Measurements from ENCODE around the gene CBX8.

DNA sequence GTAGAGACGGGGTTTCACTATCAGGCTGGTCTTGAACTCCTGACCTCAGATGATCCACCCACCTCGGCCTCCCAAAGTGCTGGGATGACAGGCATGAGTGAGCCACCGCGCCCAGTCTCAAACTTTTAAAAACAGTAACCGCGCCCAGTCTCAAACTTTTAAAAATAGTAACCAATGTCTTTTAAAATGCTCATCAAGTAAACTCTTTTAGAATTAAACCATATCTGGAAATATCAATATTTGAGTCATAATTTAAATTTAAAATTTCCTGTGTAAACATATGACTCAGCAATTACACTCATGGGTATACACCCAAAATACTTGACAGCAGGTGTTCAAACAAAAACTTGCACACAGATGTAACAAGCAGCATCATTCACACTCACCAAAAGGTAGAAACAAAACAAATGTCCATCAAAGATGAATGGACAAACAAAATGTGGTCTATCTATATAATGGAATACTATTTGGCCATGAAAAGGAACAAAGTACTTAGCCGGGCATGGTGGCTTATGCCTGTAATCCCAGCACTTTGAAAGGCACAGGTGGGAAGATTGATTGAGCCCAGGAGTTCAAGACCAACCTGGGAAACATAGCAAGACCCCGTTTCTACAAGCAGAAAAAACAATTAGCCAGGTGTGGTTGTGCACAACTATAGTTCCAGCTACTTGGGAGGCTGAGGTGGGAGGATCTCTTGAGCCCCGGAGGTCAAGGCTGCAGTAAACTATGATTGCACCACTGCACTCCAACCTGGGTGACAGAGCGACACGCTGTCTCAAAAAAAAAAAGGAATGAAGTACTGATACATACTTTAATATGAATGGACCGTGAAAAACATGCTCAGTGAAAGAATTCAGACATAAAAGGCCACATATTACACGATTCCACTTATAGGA is 46.0 kb downstream of the CBX8 start:
- TF ChIP-seq POLR2A (IDR thresholded peaks at IDR 0.05; ENCODE audit: low read length) (no peak), GATA1 (IDR thresholded peaks at IDR 0.05; ENCODE audit: low read depth, low read length) (no peak)

All from erythroblast (primary cell).